ENCODE data around the gene ATP6V0D1. TPM values are rescaled to one million over a fixed set of nuclear protein-coding genes. Genes with fewer than 3 reads are reported as not detected.

The ATP6V0D1 gene
- polyA plus RNA-seq, 1 of the 3 experiments (the other 2 are of a cell fraction), result 135 TPM

DNA sequence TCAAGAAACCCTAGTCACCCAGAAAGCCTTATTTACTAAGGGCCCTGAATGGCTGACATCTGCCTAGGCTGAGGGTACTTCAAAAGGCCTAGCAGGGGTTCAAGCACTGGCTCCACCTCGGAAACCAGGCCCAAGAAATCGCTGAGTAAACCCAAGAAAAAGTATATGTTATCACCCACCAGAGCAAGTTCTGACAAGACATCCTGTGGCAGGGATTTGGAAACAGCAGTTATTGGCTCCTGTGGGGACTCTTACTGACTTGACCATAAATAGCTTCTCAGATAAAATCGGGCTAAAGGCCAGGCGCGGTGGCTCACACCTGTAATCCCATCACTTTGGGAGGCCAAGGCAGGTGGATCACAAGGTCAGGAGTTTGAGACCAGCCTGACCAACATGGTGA lies 12.2 kb downstream of the ATP6V0D1 start (continued):
- TF ChIP-seq, protein P1, sequence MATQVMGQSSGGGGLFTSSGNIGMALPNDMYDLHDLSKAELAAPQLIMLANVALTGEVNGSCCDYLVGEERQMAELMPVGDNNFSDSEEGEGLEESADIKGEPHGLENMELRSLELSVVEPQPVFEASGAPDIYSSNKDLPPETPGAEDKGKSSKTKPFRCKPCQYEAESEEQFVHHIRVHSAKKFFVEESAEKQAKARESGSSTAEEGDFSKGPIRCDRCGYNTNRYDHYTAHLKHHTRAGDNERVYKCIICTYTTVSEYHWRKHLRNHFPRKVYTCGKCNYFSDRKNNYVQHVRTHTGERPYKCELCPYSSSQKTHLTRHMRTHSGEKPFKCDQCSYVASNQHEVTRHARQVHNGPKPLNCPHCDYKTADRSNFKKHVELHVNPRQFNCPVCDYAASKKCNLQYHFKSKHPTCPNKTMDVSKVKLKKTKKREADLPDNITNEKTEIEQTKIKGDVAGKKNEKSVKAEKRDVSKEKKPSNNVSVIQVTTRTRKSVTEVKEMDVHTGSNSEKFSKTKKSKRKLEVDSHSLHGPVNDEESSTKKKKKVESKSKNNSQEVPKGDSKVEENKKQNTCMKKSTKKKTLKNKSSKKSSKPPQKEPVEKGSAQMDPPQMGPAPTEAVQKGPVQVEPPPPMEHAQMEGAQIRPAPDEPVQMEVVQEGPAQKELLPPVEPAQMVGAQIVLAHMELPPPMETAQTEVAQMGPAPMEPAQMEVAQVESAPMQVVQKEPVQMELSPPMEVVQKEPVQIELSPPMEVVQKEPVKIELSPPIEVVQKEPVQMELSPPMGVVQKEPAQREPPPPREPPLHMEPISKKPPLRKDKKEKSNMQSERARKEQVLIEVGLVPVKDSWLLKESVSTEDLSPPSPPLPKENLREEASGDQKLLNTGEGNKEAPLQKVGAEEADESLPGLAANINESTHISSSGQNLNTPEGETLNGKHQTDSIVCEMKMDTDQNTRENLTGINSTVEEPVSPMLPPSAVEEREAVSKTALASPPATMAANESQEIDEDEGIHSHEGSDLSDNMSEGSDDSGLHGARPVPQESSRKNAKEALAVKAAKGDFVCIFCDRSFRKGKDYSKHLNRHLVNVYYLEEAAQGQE (IDR thresholded peaks at IDR 0.05; ENCODE audit: low read depth, low read length), result no peak
- TF ChIP-seq FOXJ3 (CRISPR knock-in tag; IDR thresholded peaks at IDR 0.05) (no peak), FOSL2 (IDR thresholded peaks at IDR 0.05; ENCODE audit: borderline replicate concordance, low read depth) (no peak), YY1 (IDR thresholded peaks at IDR 0.05; ENCODE audit: low read depth) (no peak)
- TF ChIP-seq, protein P2, sequence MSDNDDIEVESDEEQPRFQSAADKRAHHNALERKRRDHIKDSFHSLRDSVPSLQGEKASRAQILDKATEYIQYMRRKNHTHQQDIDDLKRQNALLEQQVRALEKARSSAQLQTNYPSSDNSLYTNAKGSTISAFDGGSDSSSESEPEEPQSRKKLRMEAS (IDR thresholded peaks at IDR 0.05; ENCODE audit: low read depth), result no peak

DNA sequence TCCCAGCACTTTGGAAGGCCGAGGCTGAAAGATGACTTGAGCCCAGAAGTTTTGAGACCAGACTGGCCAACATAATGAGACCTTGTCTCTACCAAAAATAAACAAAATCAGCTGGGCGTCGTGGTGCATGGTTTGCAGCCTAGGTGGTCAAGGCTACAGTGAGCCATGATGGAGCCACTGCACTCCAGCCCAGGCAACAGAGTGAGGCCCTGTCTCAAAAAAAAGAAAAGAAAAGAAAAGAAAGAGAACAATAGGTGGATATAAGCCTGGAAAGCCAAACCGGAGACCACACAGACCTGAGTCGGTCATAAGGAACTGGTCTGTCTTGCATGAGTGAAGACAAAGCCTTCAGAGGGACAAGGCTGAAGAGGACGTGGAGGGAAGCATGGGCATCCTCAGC lies 14.4 kb downstream of the ATP6V0D1 start:
- POLR2A ChIA-PET, result no interaction called here
- Histone ChIP-seq H3K36me3 (replicated peaks in 1 of 2; ENCODE audit: control insufficient read depth in 1 of 2, insufficient read depth in 2 of 2, low read length in 1 of 2) (no peaks in the 10 kb centered on the region), H3K4me1 (ENCODE audit: control insufficient read depth in 1 of 2, insufficient read depth in 2 of 2, low read depth in 1 of 2, low read length in 1 of 2) (peaks cover 5 to 21% of the 10 kb centered on the region in 2 experiments; a peak in 1 of 4 replicates), H3K4me2 (no peak overlapping the region), H2AFZ (ENCODE audit: low read depth) (no peak overlapping the region), H4K20me1 (ENCODE audit: insufficient read depth) (peaks cover 89% of the 10 kb centered on the region), H3K27ac (ENCODE audit: low read depth in 2 of 2, low read length in 1 of 2) (no peak overlapping the region), H3K9me3 (no peaks in the 10 kb centered on the region), H3K4me3 (ENCODE audit: low read depth in 2 of 2, low read length in 1 of 2) (no peak overlapping the region), H3K9me2 (no peaks in the 10 kb centered on the region), H3F3A (replicated peaks; ENCODE audit: insufficient read depth) (peaks cover 7% of the 10 kb centered on the region), H3K79me2 (ENCODE audit: insufficient read depth) (peaks cover 78% of the 10 kb centered on the region), H3K27me3 (ENCODE audit: insufficient read depth) (no peaks in the 10 kb centered on the region), H3K9ac (no peak overlapping the region)
- 94% methylated on average over 6 of the region's 6 CpGs for WGBS (ENCODE audit: low lambda C conversion rate)
- TF ChIP-seq, protein P3, sequence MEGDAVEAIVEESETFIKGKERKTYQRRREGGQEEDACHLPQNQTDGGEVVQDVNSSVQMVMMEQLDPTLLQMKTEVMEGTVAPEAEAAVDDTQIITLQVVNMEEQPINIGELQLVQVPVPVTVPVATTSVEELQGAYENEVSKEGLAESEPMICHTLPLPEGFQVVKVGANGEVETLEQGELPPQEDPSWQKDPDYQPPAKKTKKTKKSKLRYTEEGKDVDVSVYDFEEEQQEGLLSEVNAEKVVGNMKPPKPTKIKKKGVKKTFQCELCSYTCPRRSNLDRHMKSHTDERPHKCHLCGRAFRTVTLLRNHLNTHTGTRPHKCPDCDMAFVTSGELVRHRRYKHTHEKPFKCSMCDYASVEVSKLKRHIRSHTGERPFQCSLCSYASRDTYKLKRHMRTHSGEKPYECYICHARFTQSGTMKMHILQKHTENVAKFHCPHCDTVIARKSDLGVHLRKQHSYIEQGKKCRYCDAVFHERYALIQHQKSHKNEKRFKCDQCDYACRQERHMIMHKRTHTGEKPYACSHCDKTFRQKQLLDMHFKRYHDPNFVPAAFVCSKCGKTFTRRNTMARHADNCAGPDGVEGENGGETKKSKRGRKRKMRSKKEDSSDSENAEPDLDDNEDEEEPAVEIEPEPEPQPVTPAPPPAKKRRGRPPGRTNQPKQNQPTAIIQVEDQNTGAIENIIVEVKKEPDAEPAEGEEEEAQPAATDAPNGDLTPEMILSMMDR (IDR thresholded peaks at IDR 0.05), result no peak
- TF ChIP-seq ELF1 (IDR thresholded peaks at IDR 0.05) (no peak), EZH2phosphoT487 (IDR thresholded peaks at IDR 0.05; ENCODE audit: borderline replicate concordance, low read depth) (no peak), SMC3 (IDR thresholded peaks at IDR 0.05; ENCODE audit: low read depth, low read length) (no peak)
- DNase-seq, result no peak
- CTCF ChIA-PET, result interaction anchor here (0.8 to 8.2 kb wide), 13 partner anchors 14 to 128 kb away, joined by 3 to 76 read pairs (median 6); partner anchors contain the start of genes ATP6V0D1 and TPPP3

All from SK-N-SH (cell line).